Breast epithelium (tissue), 3 donors: ENCODE results near the gene RGS12.

Experiments
- CTCF ChIP-seq, 3 donors: fragments of 450-650 bp; IDR thresholded peaks; one replicate each; pipeline ENCODE4 v1.5.1; 2016 to 2017; ENCODE audit warnings: antibody characterized with exemption in 3 of 3, mild to moderate bottlenecking in 3 of 3, moderate library complexity in 3 of 3
- POLR2A ChIP-seq: fragments of 450-650 bp; IDR thresholded peaks from one replicate; pipeline ENCODE4 v1.6.1; 2016; ENCODE audit warnings: antibody characterized with exemption, mild to moderate bottlenecking, moderate library complexity

DNA sequence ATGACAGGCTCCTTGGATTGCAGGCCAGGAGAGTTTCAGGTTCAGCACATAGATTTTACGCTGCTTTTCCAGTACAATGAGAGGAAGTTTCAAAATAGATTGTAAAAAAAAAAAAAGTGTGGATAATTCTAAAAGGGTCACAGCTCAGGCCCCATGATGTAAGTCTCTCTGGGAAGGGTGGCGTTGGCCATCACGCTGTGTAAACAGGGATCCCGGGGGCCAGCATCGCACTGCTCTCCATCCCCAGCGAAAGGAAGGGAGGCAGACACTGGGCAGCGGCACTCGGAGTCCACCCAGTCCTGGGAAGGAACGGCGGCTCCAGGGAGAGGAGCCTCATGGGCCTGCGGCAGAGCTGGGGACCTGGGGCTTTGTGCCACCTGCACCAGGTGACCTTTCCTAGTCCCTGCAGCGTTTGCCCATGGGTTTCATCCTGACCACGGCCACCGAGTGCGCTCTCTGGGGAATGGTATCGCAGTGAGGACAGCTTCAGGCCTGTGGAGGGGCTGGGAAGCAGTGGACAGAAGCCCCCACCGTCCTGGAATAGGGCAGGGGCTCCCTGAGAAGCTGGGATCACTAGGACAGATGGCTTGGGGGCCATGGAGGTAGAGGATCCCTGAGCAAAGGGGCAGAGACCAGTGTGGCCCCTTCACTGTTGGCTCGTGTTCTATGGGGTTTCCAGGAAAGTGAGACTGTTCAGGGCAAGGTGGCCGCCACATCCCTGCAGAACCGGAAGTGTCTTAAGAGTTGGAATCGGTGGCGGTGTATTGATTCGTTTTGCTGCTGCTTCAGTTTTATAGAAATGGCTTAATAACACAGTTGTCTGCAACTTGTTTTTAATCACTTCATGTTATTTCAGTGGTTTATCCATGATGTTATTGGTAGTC lies 38.9 kb downstream of the RGS12 start:
- no peak for TF ChIP-seq CTCF (IDR thresholded peaks at IDR 0.05)
- TF ChIP-seq POLR2A: no peak
